Fibroblast of skin of abdomen (primary cell): ENCODE data around the gene TGFBR2.
"Not testable (repeated sequence)": the region's sequence is repeated elsewhere in the genome, so short reads cannot be mapped to it uniquely, and the experiment has no call there.

ENCODE experiments used
- DNase-seq: peaks from one replicate; pipeline ENCODE4 v3.0.0-alpha.2; 2013

The TGFBR2 gene

DNA sequence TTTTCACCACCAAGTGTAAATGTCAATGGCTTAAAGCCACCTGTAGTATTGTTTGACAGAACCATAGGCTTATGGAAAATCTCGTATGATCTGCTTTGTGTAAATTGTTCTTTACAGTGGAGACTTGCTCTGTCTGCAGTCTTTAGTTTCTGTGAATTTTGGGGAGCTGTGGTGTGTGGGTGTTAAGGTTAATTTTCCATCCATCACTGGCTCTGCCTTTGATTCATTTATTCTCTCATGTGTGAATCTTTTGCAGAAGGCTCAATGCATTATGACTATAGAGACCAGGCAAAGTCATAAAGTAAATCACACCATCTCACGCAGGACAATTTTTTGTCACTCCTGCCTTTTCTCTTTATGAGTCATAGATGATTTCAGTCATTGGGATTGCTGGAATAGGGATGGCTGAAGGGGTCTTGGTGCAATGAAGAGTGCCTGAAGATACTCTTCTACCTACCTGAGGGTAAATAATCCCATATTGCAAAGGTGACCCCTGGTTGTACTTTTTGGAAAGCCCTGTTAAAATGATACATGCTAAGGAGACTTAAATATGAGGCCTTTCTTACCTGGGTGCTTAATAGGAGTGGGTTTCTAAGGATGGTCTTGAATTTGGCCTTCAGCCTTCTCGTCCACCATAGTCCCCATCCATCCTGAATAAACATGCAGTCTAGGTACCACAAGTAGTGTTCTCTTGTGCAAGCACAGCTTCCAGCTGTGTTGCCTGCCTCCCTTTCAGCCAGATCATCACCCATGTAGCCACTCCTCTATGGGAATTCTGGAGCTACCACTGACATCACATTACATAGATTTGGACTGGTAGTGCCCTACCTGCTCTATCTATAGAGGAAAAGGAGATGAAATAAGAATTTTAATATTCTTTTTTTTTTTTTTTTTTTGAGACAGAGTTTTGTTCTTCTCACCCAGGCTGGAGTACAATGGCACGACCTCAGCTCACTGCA is 14.3 kb downstream of the TGFBR2 start:
- no peak for DNase-seq

DNA sequence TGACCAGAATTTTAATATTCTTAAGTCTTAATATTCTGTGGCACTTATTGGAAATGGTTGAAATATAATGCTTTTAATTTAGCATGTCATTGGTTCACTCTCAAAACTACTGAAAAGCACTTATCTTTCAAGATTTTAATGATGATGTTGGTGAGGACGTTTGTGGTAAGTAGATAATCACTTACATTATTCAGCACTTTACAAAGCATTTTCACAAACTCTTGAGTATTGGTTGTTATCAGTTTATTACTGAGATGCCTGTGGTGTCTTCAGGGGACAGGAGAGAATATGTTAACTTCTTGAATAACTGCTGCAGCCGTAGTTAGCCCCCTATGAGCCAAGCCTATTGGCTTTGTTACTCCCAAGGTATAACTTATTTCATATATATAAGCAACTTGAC is 15.2 kb downstream of the TGFBR2 start:
- DNase-seq = no peak

DNA sequence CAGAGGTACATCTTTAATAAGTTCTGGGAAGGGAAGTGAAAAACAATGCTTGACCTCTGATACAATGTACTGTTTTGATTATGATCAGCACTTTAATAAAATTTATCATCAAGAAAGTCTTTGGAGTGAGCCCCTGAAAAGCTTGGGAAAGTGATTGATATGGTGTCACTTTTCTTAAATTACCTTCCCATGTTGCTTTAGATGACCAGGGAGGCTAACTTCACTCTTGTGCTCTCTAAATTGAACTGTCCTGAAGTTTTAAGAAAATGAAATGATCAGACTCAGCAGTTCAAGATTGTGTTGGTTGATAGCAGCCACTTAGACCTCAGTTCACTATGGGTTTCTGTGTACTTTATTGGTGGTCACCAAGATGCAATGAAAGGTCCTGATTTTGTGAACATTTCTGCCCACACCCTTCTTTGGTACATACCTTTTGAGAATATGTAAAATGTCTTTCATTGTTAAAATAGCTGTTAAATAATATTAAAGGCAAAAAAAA is 15.7 kb downstream of the TGFBR2 start:
- DNase-seq = no peak

DNA sequence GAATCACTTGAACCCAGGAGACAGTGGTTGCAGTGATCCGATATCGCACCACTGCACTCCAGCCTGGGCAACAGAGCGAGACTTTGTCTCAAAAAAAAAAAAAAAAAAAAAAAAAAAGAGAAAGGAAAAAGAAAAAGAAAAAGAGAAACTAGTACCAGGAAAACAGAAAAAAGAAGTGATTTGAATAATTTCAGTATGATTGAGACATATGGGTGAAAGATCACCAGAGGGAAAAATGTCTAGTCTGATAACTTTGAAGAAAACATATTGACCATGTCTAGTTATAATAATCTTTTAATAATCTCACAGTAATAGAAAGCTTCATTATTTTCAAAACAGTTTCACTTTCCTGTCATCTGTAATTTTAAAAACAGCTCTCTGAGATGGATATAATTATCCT is 16.4 kb downstream of the TGFBR2 start:
- DNase-seq = no peak

DNA sequence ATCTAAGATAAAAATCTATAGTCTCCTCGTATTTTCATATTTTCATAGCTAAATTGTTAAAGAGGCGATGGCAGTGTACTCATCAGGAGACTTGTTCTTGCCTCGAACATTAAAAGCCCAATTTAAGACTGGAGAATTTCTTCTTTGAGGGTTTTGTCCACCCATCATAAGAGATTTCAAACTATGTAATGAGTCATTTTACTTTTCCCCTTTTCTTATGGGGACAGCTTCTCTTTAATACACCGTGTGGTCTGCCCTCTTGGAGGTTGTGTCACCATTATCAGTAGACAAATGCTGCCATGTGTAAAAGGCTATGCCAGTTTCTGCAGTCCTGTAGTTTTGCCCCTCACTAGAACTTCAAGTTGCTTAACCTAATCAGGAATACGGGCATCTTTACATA is 16.9 kb downstream of the TGFBR2 start:
- DNase-seq = peak; percentile 50

DNA sequence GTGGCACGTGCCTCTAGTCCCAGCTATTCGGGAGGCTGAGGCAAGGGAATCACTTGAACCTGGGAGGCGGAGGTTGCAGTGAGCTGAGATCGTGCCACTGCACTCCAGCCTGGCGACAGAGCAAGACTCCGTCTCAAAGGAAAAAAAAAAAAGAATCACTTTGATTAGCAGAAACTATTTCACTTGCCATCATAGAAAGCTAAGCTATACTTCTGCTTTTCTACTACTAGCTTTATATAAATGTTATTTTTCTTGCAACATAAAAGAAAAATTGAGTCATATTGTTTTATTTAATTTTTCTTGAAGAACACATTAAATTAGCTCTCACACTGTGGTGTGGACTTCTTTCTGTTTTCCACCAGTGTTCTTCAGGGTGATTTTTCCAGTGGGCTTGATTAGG is 18.1 kb downstream of the TGFBR2 start:
- not testable (repeated sequence) for DNase-seq

DNA sequence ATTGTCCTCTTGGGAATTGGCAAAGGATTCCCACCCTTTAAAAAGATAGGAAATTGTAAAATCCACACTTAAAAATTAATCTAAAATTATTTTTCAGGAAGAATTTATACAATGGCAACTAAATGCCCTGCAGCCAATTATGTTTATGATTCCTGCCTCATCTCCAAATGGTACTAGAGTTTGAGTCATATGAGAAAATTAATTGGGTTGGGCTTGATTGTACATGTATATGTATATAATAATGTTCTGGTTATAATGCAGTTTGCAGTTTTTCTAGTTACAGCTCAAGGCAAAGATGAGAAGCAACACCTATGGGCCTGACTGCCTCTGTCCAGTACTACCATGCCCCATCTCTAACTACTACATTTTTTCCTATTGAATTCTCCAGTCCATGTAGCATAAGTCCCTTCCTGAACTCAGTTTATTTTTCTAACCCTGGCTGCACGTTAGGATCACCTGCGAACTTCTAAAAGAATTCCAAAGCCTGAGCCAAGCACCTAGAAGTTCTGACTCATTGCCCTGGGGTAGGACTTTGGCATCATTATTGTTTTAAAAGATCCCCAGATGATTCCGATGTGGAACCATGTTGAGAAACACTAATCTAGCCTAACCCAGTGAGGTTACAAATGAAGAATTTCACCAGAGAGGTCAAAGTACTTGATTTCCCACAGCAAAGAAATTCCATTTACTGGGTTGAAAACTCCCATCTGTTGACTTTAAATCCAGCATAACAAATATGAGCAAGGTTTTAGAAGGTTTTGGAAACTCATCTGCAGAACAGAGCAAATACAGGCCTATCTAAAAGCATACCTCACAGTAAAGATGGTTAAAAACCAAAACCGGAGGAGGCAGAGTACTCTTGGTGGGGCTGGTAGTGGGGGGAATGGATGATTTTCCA is 19.4 kb downstream of the TGFBR2 start:
- peak; percentile 25 for DNase-seq

DNA sequence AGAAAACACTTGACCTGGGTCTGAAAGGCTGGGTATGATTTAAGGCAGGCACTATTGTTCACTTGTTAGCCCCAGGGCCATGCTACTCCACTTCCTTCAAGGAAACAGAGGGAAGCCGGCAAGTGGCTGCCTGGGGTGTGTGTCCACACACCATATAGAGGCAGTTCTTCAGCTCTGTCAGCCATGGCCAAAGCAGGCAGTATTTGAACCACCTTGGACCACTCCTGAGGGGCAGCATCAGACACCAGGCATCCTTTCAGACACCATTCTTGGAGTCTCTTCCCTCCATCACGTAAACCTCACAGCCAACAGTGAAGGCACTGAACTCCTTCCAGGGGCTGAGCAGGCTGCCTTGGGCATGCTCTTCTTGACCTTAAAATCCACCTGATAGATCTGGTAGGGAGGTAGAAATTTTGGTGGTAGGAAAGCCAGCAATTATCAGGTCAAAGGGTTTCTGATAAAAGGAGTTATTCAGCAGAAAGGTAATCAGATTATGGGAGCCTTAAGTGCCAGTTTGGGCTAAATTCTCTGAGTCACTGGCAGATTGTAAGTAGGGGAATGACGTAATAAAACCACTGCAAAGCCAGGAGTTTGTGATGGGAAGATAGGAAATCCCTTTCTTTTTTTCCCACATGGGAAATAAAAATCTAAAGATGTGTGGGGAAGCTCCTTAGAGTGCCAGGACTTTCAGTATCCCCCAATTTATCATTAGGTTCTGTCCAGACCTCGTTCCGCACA is 20.2 kb downstream of the TGFBR2 start:
- peak; percentile 31 for DNase-seq

DNA sequence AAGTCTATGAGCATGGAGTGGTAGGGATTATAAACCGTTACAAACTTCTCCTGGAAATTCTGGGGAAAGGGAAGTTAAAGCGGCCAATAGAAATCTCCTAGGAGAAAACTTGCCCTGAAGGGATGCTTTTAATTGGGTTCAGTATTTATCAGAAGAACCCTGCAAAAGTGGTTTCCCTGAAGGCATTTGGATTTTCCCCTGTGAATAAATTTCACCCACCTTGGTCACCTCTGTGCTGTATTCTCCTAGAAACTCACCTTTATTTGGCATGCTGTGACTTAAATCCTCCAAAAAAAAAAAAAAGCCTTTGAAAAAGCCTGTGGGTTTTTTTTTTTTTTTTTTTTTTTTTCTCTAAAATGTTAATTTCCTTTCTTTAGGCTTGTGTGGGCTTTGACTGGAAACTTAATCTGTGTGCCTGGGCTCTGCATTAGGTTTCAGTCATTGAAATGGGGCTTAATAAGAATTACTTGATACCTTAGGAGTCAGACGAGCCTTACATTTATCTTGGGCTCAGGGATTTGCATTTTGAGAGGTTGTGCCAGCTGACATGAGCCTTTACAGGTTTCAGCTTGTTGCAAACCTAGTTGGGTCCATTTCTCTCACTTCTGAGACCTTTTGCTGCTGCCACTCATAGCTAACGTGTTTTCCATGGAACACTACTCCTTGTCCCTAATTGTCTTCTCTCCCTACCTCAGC is 22.0 kb downstream of the TGFBR2 start:
- no peak for DNase-seq

DNA sequence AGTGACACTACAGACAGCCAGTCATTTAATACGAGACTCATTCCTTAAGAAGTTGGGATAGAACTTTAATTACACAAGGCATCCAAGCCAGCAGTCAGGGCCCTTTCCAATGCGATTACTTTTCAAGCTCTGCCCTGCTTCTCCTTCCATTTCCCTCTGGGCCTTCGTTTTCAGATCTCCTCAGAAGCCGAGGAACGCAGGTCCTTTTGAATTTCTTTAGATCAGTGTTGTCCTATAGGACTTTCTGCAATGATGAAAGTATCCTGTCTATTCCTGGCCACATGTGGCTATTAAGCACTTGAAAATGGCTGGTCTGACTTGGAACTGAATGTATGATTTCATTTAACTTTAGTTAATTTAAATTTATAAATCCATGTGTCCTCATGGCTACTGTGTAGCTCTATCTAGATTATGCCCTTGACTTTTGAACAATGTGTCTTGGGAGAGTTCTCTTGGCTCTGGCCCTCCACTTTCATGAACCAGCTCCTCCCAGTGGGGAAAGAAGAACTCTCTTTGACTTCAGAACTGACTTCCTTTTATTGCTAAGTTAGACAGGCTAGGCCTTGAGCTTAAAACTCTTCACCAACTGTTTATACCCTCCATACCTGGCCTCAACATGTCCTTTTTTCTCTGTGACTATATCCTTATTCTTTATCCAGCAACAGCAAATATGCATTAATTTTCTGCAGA is 22.6 kb downstream of the TGFBR2 start:
- DNase-seq = no peak

DNA sequence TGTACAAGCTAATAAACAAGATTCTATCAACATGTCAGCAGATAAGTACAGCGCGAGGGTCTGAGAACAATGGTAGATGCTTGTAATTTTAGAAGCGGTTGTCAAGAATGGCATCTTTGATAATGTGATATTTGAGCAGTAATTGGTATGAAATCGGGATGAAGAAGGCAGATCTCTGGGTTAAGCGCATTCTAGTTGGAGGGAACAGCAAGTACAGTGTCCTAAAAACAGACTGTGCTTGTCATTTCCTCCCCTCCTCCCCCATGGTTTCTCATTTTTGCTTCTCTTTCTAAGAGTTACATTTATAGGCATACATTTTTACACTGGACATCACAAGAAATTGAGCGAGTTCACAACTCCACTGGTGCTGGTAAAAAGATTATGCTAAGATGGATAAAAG is 23.3 kb downstream of the TGFBR2 start:
- no peak for DNase-seq

DNA sequence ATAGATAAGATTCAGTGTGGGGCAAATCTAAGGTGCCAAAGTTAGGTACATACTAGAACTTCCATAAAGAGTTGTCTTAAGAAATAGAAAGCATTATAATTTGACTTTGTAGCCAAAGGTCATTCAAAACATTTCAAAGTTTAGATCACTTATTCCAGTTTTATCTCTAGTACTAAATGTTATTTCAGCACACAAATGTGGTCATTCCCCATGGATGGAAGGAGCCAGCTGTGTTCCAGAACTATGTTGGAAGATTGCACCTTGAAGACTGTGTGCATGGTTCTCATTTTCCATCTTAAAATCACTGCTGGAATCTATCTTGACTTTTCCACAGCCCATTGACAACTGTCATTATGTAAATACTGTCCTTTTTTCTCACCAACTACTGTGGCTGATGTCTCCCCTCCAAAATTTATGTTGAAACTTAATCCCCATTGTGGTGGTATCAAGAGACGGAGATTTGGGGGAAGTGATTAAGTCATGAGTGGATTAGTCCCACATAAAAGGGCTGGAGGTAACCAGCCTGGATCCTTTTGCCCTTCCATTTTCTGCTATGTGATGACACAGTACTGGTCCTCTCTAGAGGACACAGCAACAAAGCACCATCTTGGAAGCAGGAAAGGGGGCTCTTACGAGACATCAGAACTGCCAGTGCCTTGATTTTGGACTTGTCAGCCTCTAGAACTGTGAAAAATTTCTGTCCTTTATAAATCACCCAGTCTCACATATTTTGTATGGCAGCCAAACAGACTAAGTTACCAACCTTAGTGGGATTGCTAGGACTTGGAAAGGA is 24.0 kb downstream of the TGFBR2 start:
- DNase-seq = no peak

DNA sequence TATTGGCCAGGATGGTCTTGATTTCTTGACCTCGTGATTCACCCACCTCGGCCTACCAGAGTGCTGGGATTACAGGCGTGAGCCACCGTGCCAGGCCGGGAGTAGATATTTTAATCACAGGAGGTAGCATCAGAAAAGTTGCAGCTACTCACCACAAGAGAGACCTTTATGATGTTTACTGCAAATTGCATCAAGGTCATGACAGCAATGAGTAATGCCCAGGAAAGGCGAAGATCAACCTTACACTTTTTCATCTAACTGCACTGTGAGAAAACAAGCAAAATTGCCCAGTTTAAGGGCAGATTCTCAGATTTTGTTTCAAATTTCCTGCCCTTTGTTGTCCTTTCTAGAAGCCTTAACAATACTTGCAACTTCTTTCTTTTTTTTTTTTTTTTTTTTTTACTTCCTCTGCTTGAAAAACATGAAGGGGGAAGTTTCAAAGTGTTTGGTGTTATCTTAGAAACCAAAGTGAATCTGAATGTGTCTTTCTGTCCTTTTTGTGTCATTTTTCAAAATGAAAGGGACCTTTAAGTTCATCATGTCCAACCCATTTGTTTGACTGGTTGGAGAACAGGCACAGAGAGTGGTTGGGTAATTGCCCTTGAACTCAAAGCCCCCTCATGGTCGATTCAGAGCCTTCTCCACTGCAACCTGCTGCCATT is 25.0 kb downstream of the TGFBR2 start:
- DNase-seq = no peak

DNA sequence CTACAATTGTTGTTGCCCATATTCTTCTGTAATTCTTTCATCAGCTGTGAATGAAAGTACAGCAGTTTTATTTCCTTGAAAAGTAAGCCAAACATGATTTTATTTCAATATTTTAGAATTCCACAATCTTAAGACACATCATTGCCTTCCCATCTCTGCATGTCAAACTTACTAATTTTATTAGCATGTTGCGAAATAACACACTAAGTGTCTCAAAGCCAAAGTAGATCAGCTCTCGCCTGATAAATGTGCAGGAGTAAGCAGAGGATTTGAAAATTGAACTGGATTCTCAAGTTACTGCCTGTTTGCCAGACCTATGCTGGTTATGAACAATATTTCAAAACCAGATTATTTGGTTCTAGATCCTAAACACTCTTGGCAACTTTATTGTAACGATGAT is 25.7 kb downstream of the TGFBR2 start:
- DNase-seq = peak; percentile 63

DNA sequence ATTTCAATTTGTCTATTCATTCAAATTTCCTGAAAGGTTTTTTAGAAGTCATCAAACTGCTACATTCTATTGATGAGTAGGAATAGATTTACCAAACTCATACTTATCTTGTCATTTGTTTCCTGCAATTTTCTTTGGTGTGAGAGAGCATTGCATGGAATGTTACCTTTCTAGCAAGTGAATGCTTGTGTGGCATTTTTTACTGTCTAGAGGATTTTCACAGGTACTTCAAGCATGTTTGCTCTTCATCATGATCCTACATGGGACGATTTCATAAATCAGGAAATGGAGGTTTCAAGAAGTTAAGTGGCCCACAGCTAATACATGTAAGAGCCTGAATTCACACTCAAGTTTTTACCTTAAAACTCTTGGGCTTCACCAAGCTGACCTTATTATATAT is 26.1 kb downstream of the TGFBR2 start:
- no peak for DNase-seq

DNA sequence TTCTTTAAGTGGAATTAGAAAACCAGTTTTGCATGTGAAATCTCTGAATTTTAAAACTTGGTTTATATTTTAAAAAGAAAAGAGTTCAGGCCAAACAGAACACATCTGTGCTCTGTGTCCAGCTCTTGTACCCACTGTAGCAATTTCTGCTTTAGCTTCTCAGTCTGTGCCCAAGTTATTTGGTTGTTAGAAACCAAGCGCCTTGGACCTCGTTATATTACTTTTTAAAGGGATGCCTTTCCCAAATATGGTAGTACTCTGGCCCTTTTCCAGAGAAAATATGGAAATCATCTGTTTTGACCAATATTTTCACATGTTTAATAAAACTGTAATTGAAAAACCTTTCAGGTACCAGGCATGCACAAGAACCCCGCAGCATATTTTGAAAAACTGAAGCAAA is 27.3 kb downstream of the TGFBR2 start:
- DNase-seq = no peak

DNA sequence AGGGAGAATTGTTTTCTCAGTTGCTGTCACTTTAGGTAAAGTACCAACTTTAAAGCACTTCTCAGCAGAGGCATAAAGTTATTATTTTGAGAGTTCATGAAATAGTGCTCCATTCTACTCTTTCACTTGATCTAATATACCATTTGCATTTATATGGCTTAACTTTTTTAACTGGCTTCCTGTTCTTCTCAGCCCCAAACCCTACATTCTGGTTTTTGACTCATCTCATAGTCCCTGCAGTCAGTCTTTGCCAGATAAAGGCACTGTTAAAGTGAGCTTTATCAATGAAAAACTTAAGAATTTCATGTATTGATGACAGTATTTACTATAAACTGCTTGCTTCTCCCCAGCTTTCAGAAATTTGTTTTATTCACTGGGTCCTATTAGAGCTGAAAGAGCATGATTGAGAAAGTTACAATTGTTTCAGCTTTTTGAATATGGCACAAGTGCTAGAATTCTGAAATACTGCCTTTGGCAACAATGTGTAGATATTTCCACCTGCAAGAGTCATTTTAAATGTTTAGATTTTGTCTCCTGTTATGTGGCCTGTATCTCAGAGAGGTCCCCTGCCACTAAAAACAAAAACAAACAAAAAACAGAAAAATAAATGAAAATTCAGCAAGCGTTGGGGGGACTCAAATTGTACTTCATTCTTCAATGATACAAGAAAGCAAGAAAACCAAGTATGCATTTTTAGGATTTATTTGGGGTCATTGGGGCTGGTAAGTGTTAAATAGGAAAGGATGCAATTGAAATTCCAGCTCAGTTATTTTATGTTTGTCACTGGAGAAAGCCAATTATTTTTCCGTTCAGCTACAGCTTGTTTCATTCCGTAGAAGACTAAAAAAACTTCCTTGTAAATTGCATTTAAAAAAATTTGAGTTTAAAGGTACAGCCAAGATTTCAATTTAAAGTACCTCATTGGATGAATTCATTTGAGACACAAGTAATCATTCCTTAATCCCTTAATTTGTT is 28.6 kb downstream of the TGFBR2 start:
- DNase-seq = no peak
